Neural progenitor cell (in vitro differentiated cells): Measurements from ENCODE around the gene PDRG1.

ENCODE experiments used
- CTCF ChIP-seq: fragments of 200-600 bp; sonication (generic); IDR thresholded peaks from 2 replicates; pipeline ENCODE4 v1.5.1; 2017; ENCODE audit warnings: antibody characterized with exemption, mild to moderate bottlenecking
- EZH2 ChIP-seq: fragments of 200-600 bp; sonication (generic); IDR thresholded peaks from 2 replicates; pipeline ENCODE4 v1.6.1; 2017; ENCODE audit warnings: antibody characterized with exemption, mild to moderate bottlenecking, moderate library complexity
- EZH2phosphoT487 ChIP-seq: fragments of 200-600 bp; sonication (generic); IDR thresholded peaks from 2 replicates; pipeline ENCODE4 v1.6.1; 2017; ENCODE audit warnings: antibody characterized with exemption

DNA sequence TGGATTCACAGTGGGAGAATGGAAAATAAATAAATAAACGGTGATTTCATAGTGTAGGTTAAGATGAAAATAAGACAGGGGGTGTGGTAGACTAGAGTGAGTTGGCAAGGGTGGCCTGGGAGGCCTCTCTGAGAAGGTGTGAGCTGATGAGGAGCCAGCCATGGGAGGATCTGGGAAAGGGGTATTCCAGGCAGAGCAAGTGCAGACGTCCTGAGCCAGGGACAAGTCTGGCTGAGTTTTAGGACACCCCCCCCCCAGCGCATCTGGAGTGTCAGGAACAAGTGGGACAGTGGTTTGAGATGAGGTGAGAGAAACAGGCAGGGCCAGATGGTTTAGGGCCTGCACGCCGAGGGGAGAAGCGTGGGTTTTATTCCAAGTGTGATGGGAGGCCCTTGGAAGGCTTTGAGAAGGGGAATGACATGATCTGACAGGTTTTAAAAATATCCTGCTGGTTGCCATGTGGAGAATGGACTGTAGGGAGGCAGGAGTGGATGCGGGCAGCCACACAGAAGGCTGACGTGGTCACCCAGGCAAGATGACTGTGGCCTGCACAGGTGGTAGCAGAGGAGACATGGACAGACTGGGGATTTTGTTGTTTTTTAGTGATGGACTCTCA is 37.3 kb upstream of the PDRG1 start:
- no peak for TF ChIP-seq CTCF
- no peak for TF ChIP-seq EZH2phosphoT487
- no peak for TF ChIP-seq EZH2
